Activated CD8-positive, alpha-beta memory T cell treated with anti-CD3 and anti-CD28 coated beads, Interleukin-2, amount 50 U/mL, for 4 hours (primary cell): ENCODE results near the gene RTCB.
"Not testable (repeated sequence)": the region's sequence is repeated elsewhere in the genome, so short reads cannot be mapped to it uniquely, and the experiment has no call there.

Source experiments
- DNase-seq: peaks from one replicate; pipeline ENCODE4 v3.0.0-alpha.2; 2020

Gene RTCB

DNA sequence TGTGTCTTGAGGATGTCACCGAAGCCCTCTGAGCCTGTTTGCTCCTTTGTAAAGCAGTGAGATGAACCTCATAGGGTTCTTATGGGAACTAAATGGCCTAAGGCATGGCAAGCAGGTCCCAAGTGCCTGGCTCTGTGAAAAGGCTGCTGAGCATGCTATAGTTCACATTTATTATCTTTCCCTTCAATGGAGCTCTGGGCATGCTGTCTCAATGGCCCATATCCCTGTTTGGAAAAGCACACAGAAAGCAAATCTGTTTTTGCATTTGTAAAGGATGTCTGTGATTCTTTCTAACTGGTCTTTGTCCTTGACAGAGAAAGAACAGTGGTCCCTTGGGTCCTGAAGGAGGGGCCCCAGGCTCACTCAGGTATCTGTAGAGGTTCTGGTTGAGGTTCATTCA is 26.4 kb downstream of the RTCB start:
- no peak for DNase-seq

DNA sequence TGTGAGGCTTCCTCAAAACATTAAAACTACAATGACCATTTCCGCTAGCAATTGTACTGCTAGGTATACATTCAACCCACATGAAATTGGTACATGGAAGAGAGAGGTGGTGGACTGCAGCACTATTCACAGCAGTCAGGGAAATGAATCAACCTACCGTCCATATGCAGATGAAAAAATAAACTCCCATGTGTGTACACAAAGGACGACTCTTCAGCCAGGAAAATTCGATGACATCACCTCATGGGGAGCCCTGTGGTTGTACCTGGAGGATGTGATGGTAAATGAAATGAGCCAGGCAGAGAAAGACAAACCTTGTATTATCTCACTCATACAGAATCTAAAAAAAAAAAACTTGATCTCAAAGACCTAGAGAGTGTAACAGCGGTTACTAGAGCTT is 31.1 kb downstream of the RTCB start:
- no peak for DNase-seq

DNA sequence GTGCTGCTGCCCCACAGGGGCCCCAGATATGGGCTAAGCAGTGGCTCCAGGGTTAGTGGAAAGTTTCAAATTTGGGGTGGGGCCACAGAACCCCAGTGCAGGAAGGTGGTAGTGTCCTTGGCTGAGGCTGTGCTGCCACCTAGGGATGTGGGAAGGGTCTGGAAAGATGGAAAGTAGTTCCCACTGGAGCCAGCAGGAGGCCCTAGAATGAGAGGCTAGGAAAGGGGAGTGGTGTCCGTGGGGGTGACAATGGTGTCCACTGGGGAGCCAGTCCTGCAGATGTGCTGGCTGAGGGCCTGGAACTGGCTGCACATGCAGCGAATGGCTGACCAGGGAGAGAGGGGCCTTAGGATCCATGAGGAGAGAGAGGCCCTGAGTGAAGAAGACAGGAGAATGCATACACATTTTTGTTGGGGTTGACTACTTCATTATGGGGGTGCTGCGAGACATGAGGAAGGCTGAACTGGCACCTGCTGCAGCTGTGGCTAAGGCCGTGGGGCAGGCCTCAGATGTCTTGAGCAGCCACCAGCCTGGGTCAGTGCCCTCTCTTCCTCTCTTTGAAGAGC is 33.3 kb downstream of the RTCB start:
- no peak for DNase-seq

DNA sequence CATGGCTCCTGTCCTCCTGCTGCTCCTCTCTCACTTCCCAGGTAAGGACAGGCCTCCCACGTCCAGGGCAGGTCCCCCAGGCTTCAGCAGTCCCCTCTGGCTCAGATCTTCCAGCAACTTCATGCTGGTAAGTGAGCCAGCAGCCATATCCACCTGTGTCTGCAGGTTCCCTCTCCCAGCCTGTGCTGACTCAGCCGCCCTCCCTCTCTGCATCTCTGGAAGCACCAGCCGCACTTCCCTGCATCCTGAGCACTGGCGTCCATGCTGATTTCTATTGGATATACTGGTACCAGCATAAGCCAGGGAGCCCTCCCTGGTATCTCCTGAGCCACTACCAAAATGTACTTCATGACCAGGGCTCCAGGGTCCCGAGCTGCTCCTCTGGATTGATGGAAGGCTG is 35.4 kb downstream of the RTCB start:
- no peak for DNase-seq

DNA sequence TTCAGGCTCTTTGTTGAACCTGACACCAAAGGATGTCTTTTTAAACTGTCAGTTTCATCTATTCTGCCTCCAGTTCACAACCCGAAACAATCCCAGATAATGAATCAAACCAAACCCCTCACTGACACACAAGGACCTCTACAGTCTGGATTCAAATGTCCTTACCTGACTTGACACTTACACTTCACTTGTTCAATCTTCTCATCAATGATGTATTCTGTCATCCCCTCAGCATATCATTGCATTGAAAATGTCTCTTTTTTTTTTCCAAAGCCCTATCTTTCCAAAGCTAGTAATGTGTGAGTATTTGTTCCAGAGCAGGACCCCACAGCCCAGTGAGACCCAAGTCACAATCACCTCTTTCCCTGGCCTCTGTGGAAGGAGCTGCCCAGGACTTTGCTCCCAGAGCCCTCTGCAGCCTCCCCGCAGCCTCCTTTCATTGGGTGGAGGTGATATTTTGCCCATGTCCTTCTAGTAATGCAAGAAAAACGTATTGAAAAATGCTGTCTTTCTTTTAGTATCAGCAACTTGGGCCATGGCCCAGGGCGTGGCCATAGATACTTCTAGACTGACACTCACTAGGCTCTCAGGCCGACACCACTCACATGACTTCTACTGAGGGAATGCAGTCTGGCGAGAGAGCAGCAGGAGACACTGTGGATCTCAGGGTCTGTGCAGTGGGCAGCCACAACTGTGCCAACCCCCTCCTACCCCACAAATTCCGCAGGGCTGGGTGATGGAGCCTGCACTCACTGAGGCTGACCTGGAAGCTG is 36.2 kb downstream of the RTCB start:
- no peak for DNase-seq

DNA sequence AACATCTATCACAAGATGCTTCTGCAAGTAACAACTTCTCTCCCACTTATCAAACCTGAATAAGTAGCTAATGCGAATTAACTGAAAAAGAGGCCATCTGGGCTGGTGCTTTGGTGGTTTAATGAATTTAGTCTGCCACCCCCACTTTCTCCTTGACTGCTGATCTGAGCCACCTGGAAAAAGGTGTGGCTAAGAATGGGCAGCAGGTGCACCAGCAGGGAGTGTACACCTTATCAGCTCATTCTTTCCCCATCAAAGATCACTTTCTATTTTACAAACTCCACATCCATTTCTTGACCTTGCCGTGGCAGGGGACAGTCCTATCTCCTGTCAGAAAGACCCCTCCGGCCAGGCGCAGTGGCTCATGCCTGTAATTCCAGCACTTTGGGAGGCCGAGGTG is 47.8 kb downstream of the RTCB start:
- no peak for DNase-seq

DNA sequence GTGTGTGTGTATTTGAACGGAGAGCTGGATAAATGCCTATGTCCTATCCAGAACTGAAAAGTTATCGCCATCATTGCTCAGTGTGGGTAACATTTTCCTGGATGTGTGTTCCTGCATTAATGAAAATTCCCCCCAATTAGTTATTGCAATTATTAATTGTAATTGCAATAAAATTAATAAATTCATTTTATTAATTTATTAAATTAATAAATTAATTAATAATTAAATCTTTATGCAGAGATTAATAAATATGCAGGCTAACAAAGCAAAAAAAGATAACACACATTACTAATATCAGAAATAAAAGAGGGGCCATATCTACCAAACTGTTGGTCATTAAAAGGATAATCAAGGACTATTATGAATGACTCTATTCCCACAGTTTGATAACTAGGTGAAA is 50.8 kb downstream of the RTCB start:
- DNase-seq = no peak

DNA sequence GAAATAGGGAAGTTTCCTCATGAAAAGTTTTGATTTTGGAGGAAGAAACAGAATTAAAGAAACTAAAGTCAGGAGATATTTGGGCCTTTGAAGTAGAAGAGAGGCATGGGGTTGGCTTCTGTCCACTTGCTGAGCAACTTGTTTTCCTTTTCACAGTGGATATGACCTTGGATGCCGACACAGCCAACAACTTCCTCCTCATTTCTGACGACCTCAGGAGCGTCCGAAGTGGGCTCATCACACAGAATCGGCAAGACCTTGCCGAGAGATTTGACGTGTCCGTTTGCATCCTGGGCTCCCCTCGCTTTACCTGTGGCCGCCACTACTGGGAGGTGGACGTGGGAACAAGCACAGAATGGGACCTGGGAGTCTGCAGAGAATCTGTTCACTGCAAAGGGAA is 52.0 kb downstream of the RTCB start:
- DNase-seq = not testable (repeated sequence)

DNA sequence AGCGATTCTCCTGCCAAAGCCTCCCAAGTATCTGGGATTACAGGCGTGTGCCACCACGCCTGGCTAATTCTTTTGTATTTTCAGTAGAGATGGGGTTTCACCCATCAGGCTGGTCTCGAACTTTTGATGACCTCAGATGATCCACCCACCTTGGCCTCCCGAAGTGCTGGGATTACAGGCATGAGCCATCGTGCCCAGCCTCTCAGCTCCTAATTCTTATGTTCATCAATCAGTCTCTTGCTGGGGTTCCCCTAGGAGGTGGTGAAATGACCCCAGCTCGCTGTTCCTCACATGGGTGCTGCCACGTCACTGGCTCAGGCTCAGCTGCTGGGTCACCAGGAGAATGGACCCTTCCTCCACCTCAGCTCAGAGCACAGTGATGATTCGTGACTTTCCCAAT is 54.5 kb downstream of the RTCB start, which contains the start of gene RFPL3:
TSS of gene RFPL3 (plus strand) at position 301 of the 400 bp plus-strand sequence. CDS start 205 bp downstream, outside the sequence.
- DNase-seq = not testable (repeated sequence)

DNA sequence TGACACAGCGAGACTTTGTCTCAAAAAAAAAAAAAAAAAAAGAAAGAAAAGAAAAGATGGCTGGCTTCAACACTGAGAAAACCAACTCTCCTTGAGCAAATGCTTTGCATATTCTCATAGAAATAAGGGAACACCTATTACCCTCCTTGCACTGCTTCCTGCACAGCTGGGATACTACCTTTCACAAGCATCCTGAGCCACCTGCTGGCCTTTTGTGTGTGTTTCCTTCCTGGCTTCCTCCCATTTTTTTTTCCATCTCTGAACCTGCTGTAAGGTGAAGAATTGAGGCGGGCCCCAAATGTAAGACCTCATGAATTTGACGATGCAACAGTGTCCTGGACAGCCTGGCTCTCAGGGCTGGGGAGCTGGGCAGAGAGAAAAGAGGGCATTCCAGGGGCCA is 56.3 kb downstream of the RTCB start:
- no peak for DNase-seq

DNA sequence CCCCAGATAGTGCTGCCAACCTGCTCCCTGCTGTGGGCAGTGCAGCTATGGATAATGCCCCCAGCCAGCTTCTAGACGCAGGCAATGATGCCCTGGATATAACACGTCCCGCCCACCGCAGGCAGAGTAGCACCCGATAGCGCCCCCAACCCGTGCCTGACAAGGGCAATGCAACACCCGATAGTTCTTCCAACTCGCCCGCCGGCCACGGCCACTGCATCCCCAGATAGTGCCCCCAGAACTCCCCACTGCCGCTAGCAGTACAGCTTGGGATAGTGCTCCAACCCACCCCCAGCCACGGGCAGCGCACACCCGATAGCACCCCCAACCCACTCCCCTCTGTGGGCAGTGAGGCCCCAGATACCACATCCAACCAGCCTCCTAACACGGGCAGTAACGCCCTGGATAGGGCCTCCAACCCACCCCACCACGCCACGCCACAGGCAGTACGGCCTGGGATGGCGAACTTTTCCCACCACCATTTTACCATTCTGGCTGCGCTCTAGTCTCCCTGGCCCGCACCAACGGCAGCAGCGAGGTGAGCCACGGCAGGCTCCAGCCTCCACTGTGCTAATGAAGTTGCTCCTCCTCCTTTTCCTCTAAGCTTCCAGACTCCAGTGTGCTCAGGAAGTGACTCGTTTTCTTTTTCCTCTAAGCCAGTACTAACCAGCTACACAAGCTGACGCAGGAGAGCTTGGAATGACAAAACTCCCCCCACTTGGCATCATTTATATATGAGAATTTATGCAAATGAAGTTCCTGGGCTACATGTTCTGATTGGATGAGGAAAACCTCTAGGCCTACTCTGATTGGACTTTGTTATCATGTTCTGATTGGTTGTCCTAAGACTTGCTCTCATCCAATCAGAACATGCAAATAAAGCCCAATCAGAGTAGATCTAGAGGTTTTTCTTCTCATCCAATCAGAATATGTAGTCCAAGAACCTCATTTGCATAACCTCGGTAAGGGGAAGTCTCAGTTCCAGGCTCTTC is 57.4 kb downstream of the RTCB start:
- DNase-seq = no peak

DNA sequence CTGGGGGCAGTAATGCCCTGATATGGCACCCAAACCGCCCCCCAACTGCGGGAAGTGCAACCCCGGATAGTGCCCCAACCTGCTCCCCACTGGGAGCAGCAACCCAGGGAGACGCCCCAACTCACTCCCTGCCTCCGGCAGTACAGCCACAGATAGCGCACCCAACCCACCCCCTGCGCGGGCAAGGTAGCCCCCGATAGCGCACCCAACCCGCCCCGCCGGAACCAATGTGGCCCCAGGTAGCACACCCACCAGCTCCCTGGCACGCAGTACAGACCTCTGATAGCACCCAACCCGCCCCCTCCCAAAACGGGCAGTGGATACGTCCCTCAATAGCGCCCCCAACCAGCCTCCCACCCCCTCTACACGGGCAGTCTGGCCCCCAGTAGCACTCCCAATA is 58.2 kb downstream of the RTCB start:
- no peak for DNase-seq

DNA sequence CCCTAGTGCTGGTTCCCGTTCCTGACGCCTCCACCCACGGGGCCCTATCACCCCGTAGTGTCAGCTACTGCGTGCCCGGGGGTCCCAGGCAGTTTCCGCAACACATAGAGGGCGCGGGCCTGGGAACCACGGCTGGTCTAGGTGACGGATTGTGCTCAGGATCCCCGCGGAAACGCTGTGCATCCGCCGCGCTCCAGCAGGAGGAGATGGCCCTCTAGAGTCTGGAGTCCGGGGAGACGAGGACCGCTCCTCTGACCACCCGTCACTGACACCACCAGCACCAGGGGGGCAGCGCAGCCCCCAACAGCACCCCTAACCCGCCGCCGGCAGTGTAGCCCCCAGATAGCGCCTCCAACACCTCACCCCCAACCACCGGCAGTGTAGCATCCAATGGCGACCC is 58.8 kb downstream of the RTCB start:
- no peak for DNase-seq

DNA sequence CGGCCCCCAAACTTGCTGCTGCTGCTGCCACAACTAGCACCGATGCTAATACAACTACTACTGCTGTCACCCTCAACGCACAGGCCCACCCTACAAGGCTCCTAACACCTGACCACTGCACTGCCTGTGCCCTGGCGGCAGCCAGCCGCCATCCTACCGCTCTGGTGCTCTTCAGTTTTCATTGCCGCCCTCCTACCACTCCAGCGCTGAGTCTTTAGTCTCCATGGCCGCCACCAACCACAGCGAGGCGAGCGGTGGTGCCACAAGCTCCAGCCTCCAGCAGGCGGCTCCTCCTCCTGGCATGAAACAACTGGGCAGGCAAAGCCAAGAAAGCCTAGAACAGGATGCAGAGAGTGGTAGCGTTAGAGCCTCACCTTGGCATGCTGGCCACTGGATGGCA is 59.4 kb downstream of the RTCB start:
- DNase-seq = no peak

DNA sequence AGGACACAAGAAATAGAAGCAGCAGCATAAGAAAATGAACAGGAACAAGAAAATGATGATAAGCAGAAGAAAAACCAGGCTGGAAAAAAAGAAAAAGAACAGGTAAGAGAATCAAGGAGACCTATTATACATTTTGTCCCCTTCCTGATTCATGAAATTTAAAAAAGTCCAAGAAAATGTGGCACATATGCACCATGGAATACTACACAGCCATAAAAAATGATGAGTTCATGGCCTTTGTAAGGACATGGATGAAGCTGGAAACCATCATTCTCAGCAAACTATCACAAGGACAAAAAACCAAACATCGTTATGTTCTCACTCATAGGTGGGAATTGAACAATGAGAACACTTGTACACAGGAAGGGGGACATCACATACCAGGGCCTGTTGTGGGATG is 60.2 kb downstream of the RTCB start:
- not testable (repeated sequence) for DNase-seq

DNA sequence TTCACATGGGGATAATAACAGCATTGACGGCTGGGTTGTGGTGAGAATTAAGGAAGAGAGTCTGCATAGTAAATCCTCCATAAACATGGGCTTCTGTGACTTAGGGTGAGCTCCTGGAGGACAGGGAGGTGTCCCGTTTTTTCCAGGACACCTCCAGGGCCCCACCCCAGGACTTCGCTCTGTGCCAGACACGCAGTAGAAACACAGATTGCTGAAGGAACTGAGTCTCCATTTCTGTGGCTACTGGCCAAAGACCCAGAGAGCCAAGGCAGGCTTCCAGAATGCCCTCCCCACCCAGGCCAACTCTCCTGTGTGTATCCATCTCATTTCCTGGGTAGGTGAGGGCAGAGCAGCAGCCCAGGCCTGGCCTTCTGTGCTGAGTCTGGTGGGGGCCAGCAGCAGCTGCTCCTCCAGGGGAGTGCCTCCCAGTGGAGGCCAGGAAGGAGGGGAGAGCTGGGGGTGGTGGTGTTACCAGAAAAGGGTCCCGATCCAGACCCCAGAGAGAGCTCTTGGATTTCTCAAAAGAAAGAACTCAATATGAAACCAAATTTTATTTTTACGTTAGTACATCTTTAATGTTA is 63.9 kb downstream of the RTCB start:
- no peak for DNase-seq

DNA sequence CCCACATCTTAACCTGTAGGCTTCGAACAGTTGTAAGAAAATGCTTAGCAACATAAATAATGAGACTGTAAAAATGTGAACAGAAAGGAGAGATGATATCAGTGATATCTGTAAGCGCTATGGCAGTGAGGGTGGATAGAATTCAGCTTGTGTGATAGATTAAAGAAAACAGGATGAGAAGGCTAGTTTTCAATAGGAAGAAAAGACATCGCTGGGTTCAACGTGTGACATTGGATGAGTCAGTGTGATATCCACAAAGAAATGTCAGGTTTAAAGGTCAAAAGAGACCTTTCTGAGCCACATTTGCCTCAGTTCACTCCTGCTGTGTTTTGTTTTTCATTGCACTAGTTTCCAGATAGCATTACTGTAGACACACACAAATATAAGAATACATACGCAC is 68.1 kb downstream of the RTCB start:
- no peak for DNase-seq

DNA sequence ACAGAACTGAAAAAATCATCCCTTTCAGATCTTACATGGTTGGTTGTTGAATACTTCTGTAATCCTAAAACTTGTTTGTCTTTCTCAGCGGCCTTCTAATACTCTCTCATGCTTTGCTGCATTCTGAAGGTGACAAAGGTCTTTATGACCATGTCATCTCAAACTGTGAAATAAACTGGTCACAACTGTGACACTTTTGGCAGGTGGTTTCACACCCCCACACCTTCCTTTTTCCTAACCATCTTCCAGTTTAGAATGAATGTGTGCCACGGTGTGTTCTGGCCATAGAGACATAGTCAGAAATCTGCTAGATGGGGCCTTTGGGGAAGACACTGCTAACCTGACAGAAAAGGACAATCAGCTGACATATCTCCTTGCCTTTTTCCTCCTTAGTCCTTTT is 69.1 kb downstream of the RTCB start:
- DNase-seq = no peak

DNA sequence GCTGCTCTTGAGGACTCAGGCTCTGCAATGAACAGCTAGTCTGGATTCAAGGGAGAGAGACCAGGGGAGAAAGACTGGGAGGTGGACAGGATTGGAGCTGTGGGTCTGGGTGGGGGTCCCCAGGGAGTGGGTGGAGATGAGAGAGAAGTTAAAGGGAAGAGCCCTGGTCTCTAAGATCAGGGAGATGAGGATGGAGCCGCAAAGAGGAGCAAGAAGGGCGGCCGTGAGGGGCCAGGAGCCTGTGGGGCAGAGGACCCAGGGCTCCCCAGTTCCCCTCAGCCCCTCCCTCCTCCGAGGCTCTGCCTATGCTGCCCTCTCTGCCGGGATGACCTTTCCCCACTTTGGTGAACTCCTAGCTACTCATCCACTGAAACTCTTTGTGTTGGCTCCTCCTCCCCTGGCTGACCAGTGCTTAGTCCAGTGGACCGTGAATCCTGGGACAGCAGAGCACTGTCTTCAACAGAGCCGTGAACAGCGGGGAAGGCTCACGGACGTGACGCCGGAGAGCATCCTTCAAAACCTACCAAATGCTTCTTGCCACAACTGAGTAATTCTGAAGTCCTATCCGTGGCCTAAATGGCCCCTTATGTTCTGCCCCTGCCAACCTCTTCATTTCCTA is 70.8 kb downstream of the RTCB start:
- no peak for DNase-seq

DNA sequence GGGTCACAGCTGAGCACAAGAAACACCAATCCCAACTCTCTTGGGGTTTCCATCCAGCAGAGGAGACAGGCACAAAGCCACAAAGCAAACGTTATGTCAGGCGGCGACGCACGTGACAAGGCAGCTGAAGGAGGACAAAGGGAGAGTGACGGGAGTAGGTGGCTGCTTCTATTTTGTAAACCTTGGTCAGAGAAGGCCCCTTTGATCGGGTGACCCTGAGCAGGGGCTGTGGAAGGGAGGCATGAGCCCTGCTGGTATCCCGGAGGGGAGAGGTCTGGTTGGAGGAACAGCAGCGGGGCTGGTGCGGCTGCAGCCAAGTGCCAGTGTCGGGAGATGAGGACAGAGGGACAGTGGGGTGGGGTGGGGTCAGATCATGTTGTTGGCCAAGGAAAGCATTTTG is 71.6 kb downstream of the RTCB start:
- DNase-seq = no peak

DNA sequence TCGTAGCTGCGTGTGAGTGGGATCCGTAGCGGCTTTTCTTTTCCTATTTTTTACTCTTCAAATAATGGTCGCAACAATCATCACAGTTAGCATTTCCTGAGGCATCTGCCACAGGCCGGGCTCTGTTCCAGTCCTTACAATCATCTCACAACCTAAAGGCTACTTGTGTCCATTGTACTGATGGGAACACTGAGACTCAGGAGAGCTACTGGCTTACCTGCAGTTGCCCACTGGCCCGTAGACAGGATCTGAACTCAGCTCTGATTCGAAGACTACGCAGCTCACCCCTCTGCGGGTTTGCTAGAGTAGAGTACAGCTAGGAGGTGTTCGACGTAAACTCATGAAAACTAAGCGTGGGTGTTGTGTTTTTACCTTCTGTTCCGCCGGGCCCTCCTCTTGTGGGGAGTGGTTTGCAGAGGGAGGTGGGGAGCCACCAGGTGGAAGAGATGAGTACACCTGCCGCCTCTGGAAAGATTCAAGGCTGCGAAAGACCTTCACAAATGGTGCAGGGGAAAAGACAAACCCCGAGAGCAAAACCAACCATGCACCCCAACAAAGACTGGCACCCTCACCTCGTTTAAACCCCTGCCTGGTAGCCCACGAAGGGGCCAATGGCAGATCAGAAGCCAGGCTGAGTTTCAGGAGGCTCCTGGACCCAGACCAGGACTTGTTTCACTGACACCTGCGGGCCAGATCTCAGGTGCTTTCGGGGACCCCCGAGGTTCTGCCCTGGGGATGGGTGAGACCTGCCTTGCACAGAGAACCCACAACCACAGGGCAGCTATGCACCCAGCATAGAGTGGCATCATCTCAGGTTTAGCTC is 72.6 kb downstream of the RTCB start:
- DNase-seq = no peak

DNA sequence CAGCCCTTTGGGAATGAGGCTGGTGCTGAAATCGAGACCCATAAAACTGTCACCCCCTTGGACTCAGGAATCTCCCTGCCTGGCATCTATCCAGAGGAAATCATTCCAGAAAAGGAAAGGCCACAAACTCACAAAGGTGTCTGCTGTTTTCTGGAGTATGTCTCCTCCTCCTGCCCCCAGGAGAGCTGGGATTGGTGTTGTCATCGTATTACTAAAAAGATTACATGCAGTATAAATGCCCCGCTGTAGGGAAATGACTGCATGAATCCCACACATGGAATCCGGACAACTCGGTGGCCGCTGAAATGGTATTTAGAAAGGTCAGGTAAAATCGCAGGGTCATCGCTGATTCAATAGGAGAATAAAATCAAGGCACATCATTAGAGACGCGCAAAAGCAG is 73.3 kb downstream of the RTCB start:
- no peak for DNase-seq
